Gastrocnemius medialis (tissue), 4 donors: Measurements from ENCODE around the gene ESAM. TPM values are rescaled to one million over a fixed set of nuclear protein-coding genes. Genes with fewer than 3 reads are reported as not detected.

ENCODE experiments used
- ATAC-seq, 2 donors: fragments of 150-250 bp; one replicate each; pipeline ENCODE4 v1.9.1; 2016
- DNase-seq, 2 donors: peaks; one replicate each; pipeline ENCODE4 v3.0.0-alpha.2; 2019
- H3K27ac ChIP-seq, 4 donors: fragments of 200-600 bp; sonication (generic); 1 replicate in 1 of 4; 2 replicates in 3 of 4; pipeline ENCODE4 v1.5.1; 2016 to 2018; ENCODE audit warnings: mild to moderate bottlenecking in 2 of 4, moderate library complexity in 1 of 4
- H3K27me3 ChIP-seq, 3 donors: fragments of 200-600 bp; sonication (generic) in 2 of 3; 1 replicate in 1 of 3; 2 replicates in 2 of 3; pipeline versions ENCODE4 v1.5.1 to v1.6.0; 2016 to 2019; ENCODE audit warnings: mild to moderate bottlenecking in 1 of 3, moderate library complexity in 1 of 3
- H3K36me3 ChIP-seq, 2 donors: fragments of 200-600 bp; sonication (generic) in 1 of 2; one replicate each; pipeline ENCODE4 v1.5.1; 2017 to 2018
- H3K4me1 ChIP-seq, 2 donors: fragments of 200-600 bp; sonication (generic) in 1 of 2; one replicate each; pipeline ENCODE4 v1.5.1; 2016 to 2017; ENCODE audit warnings: mild to moderate bottlenecking in 2 of 2
- H3K4me3 ChIP-seq, 4 donors: fragments of 200-600 bp; sonication (generic) in 3 of 4; 1 replicate in 1 of 4; 2 replicates in 3 of 4; pipeline ENCODE4 v1.5.1; 2016 to 2019; ENCODE audit warnings: mild to moderate bottlenecking in 2 of 4
- H3K9me3 ChIP-seq, 3 donors: fragments of 200-600 bp; sonication (generic) in 2 of 3; 1 replicate in 1 of 3; 2 replicates in 2 of 3; pipeline ENCODE4 v1.5.1; 2016 to 2019
- POLR2A ChIP-seq, 2 donors: fragments of 450-650 bp; IDR thresholded peaks; one replicate each; pipeline ENCODE4 v1.6.1; 2017; ENCODE audit warnings: antibody characterized with exemption in 2 of 2, mild to moderate bottlenecking in 2 of 2, moderate library complexity in 2 of 2
- in situ Hi-C, 4 donors: fragments of 200-750 bp; cut with MboI; loops; one replicate each; pipeline versions ENCODE4 v1.15.0 to v1.8.0; 2017; ENCODE audit warnings: low sequenced_read_pairs in 4 of 4
- intact Hi-C: fragments of 100-400 bp; cut with DNase I; formaldehyde crosslinking; loops from one replicate; pipeline ENCODE4 v1.15.1; 2023; ENCODE audit warnings: low total_unique reads
- total RNA-seq, 4 donors: library from RNA; depleted of rRNA; stranded (reverse); fragments of >200 nt; gene quantifications; one replicate each; pipeline versions ENCODE4 v1.1.0 to v1.2.3, GENCODE V29; 2016
- TF ChIP-seq, protein P1 (sequence below), 5 experiments: fragments of 450-650 bp in 3 of 5; fragments of 200-600 bp in 2 of 5; sonication (generic) in 2 of 5; IDR thresholded peaks in 4 of 5; conservative IDR thresholded peaks in 1 of 5; 1 replicate in 4 of 5; 2 replicates in 1 of 5; pipeline ENCODE4 v1.5.1; 2016 to 2019; ENCODE audit warnings: antibody characterized with exemption in 5 of 5, mild to moderate bottlenecking in 3 of 5, moderate library complexity in 3 of 5

Gene ESAM
- total RNA-seq, 4 donors from 2014 or later = 20.0 to 30.1 (median 27.5) TPM

DNA sequence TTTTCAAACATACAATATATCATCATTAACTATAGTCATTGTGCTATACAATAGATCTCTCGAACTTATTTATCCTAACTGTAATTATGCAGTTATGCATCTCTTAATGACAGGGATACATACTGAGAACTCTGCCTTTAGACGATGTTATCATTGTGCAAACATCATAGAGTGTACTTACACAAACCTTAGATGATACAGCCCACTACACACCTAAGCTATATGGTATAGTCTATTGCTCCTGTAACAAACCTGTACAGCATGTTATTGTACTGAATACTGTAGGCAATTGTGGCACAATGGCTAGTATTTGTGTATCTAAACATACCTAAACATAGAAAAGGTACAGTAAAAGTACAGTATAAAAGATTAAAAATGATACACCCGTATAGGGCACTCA is 49.7 kb downstream of the ESAM start:
- no peak for TF ChIP-seq POLR2A (IDR thresholded peaks at IDR 0.05)
- TF ChIP-seq, protein P1, sequence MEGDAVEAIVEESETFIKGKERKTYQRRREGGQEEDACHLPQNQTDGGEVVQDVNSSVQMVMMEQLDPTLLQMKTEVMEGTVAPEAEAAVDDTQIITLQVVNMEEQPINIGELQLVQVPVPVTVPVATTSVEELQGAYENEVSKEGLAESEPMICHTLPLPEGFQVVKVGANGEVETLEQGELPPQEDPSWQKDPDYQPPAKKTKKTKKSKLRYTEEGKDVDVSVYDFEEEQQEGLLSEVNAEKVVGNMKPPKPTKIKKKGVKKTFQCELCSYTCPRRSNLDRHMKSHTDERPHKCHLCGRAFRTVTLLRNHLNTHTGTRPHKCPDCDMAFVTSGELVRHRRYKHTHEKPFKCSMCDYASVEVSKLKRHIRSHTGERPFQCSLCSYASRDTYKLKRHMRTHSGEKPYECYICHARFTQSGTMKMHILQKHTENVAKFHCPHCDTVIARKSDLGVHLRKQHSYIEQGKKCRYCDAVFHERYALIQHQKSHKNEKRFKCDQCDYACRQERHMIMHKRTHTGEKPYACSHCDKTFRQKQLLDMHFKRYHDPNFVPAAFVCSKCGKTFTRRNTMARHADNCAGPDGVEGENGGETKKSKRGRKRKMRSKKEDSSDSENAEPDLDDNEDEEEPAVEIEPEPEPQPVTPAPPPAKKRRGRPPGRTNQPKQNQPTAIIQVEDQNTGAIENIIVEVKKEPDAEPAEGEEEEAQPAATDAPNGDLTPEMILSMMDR (IDR thresholded peaks at IDR 0.05 in 4 of 5, conservative IDR thresholded peaks at IDR 0.05 in 1 of 5) = no peak
- intact Hi-C loops = no loop called here
- H3K36me3 ChIP-seq = no peaks in the 10 kb centered on the region
- DNase-seq (no peak), ATAC-seq (no peak)
- H3K4me3 ChIP-seq = no peak overlapping the region
- H3K4me1 ChIP-seq = peaks cover 0 to under 1% of the 10 kb centered on the region in 2 donors
- H3K9me3 ChIP-seq = no peaks in the 10 kb centered on the region
- no peak overlapping the region for H3K27ac ChIP-seq
- H3K27me3 ChIP-seq = peaks cover 0 to 10% (median 3%) of the 10 kb centered on the region in 3 donors
- in situ Hi-C loops = no loop called here

DNA sequence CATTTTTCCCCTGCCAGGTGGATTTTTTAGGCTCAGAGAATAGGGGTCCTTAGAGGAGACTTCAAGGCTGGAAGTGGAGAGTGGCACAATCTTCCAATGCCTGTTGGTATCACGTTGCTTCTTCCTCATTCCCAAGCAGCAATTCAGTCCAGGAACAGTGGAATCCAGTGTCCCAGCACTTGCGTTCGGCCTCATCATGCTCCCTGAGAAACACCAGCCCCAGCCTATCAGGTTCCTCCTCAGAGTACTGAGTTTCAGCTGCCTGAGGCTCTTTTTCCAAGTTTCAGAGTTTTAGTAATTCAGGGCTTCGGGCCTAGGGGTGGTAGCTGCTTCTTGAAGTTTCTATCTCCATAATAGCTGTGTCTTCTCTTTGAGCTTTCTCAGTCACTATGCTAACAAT is 54.3 kb downstream of the ESAM start:
- in situ Hi-C loops (no loop called here), intact Hi-C loops (no loop called here)
- ATAC-seq = no peak

More for the DNA sequence above, 54.3 kb downstream of the ESAM start:
- no peak for TF ChIP-seq POLR2A (IDR thresholded peaks at IDR 0.05)
- TF ChIP-seq, protein P1 (IDR thresholded peaks at IDR 0.05 in 4 of 5, conservative IDR thresholded peaks at IDR 0.05 in 1 of 5) = no peak
- Histone ChIP-seq H3K9me3 (no peaks in the 10 kb centered on the region), H3K36me3 (no peaks in the 10 kb centered on the region), H3K27me3 (peaks cover 0 to 2% (median 0%) of the 10 kb centered on the region in 3 donors), H3K4me3 (no peak overlapping the region), H3K27ac (no peak overlapping the region), H3K4me1 (no peaks in the 10 kb centered on the region)
- no peak for DNase-seq

Other genes with a start within 250 kb of the ESAM start
- gene OR8B12, start 218.6 kb downstream of the ESAM start, total RNA-seq = not detected
- gene OR8A1, start 192.3 kb downstream of the ESAM start, total RNA-seq = not detected
- gene PANX3, start 150.9 kb downstream of the ESAM start, total RNA-seq = not detected
- 10 to 100 TPM; 20.8 to 42.3 (median 25.6) TPM for gene TBRG1, start 139.4 kb downstream of the ESAM start, total RNA-seq
- gene SIAE, start 88.6 kb downstream of the ESAM start, total RNA-seq = 10 to 100 TPM in 2 of 4 donors, 1 to 10 TPM in 2; 8.2 to 12.7 (median 10.1) TPM
- gene SPA17, start 88.4 kb downstream of the ESAM start, total RNA-seq = 1 to 10 TPM in 1 of 4 donors, under 1 TPM in 2, not detected in 1; 0.38 to 2.0 (median 0.44) TPM
- under 1 TPM in 2 of 4 donors, not detected in 2; 0.51 to 0.52 TPM for gene NRGN, start 22.3 kb downstream of the ESAM start, total RNA-seq
- under 1 TPM in 2 of 4 donors, not detected in 2; 0.29 to 0.46 TPM for gene VSIG2, start 10.0 kb downstream of the ESAM start, total RNA-seq
- 1 to 10 TPM; 3.3 to 5.1 (median 3.8) TPM for gene MSANTD2, start 38.1 kb upstream of the ESAM start, total RNA-seq
- gene ROBO3, start 103.1 kb upstream of the ESAM start, total RNA-seq = 1 to 10 TPM in 2 of 4 donors, under 1 TPM in 2; 0.35 to 3.7 (median 1.3) TPM
- gene ROBO4, start 135.6 kb upstream of the ESAM start, total RNA-seq = 10 to 100 TPM in 3 of 4 donors, 1 to 10 TPM in 1; 7.6 to 18.7 (median 14.7) TPM
- gene HEPN1, start 157.0 kb upstream of the ESAM start, total RNA-seq = not detected
- gene HEPACAM, start 173.8 kb upstream of the ESAM start, total RNA-seq = under 1 TPM in 2 of 4 donors, not detected in 2; 0.40 to 0.70 TPM
- gene CCDC15, start 191.9 kb upstream of the ESAM start, total RNA-seq = under 1 TPM in 2 of 4 donors, not detected in 2; 0.10 to 0.16 TPM